Astrocyte of the spinal cord (primary cell): ENCODE data around the gene ARRDC1.

Experiments used
- DNase-seq: peaks from one replicate; pipeline ENCODE4 v3.0.0; 2011; ENCODE audit warnings: low read depth, low spot score
- H3K4me3 ChIP-seq: 2 replicates; pipeline ENCODE4 v1.5.1; 2011; ENCODE audit warnings: low read depth, mild to moderate bottlenecking, low read length, moderate library complexity
- CTCF ChIP-seq: IDR thresholded peaks from 2 replicates; pipeline ENCODE4 v1.5.1; 2012; ENCODE audit warnings: low read depth, mild to moderate bottlenecking, low read length, inconsistent platforms
- in situ Hi-C: cut with HindIII; loops from 2 replicates; pipeline ENCODE4 v1.10.0; 2017; ENCODE audit warnings: low sequenced_read_pairs

ARRDC1 gene

DNA sequence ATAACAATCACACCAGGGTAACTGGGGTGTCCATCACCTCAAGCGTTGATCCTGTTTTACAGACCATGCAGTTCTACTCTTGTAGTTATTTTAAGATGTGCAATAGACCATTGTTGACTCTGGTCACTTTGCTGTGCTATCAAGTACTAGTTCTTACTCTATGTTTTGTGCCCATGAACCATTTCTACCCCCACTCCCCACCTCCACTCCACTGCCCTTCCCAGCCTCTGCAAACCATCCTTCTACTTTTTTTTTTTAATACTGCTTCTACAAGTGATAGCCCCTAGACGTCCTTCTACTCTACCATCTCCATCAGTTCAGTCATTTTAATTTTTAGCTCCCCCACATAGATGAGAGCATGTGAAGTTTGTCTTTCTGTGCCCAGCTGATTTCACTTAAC is 52.1 kb downstream of the ARRDC1 start:
- TF ChIP-seq CTCF = no peak
- H3K4me3 ChIP-seq = no peak overlapping the region
- no peak for DNase-seq
- in situ Hi-C loops = no loop called here

- DNase-seq = no peak
- TF ChIP-seq CTCF = no peak
- in situ Hi-C loops = no loop called here
- H3K4me3 ChIP-seq = no peak overlapping the region
These were observed 53.3 kb downstream of the ARRDC1 start for GRCh38 chr9:137658781-137659180.

- H3K4me3 ChIP-seq = no peak overlapping the region
- no peak for DNase-seq
- in situ Hi-C loops = no loop called here
- TF ChIP-seq CTCF = no peak
These were observed 54.7 kb downstream of the ARRDC1 start for GRCh38 chr9:137660144-137660543.

GRCh38 chr9:137663584-137663983 is 58.1 kb downstream of the ARRDC1 start:
- no peak overlapping the region for H3K4me3 ChIP-seq
- no peak for TF ChIP-seq CTCF
- in situ Hi-C loops = no loop called here
- no peak for DNase-seq

GRCh38 chr9:137664676-137665075 is 59.2 kb downstream of the ARRDC1 start:
- no peak overlapping the region for H3K4me3 ChIP-seq
- in situ Hi-C loops = no loop called here
- peak; percentile 41 for DNase-seq
- TF ChIP-seq CTCF = no peak
